MM.1S (cell line): ENCODE measurements around the gene ENTPD2.

Source experiments
- DNase-seq: peaks from one replicate; pipeline ENCODE4 v3.0.0-alpha.2; 2015
- H2AFZ ChIP-seq: fragments of 300-600 bp; sonication (generic); 2 replicates; pipeline ENCODE4 v1.6.0; 2016; ENCODE audit warnings: antibody characterized with exemption, low read length
- H3F3A ChIP-seq: fragments of 300-600 bp; sonication (generic); 2 replicates; pipeline ENCODE4 v1.6.1; 2016; ENCODE audit warnings: mild to moderate bottlenecking, antibody characterized with exemption, low read length, moderate library complexity, mixed read lengths; ENCODE audit not compliant: insufficient read depth
- H3K27ac ChIP-seq: fragments of 300-600 bp; sonication (generic); 2 replicates; pipeline ENCODE4 v1.5.1; 2016; ENCODE audit warnings: mild to moderate bottlenecking, low read length
- H3K27me3 ChIP-seq: fragments of 300-600 bp; sonication (generic); replicated peaks from 2 replicates; pipeline ENCODE4 v1.6.0; 2016; ENCODE audit warnings: low read length; ENCODE audit not compliant: insufficient read depth
- H3K36me3 ChIP-seq: fragments of 300-600 bp; sonication (generic); replicated peaks from 2 replicates; pipeline ENCODE4 v1.6.1; 2016; ENCODE audit warnings: mild to moderate bottlenecking, low read length, mixed read lengths; ENCODE audit not compliant: insufficient read depth
- H3K4me1 ChIP-seq: fragments of 300-600 bp; sonication (generic); 2 replicates; pipeline ENCODE4 v1.6.1; 2016; ENCODE audit warnings: low read length, mixed read lengths
- H3K4me2 ChIP-seq: fragments of 300-600 bp; sonication (generic); 2 replicates; pipeline ENCODE4 v1.6.0; 2016; ENCODE audit warnings: low read depth, low read length
- H3K4me3 ChIP-seq: fragments of 300-600 bp; sonication (generic); 2 replicates; pipeline ENCODE4 v1.5.1; 2016; ENCODE audit warnings: low read length, mixed read lengths
- H3K79me2 ChIP-seq: fragments of 300-600 bp; sonication (generic); 2 replicates; pipeline ENCODE4 v1.6.1; 2016; ENCODE audit warnings: mixed run types, low read length, mixed read lengths
- H3K9ac ChIP-seq: fragments of 300-600 bp; sonication (generic); 2 replicates; pipeline ENCODE4 v1.6.1; 2016; ENCODE audit warnings: low read length, mixed read lengths
- H3K9me2 ChIP-seq: fragments of 300-600 bp; sonication (generic); replicated peaks from 2 replicates; pipeline ENCODE4 v1.6.1; 2016; ENCODE audit warnings: mild to moderate bottlenecking, low read length, mixed read lengths; ENCODE audit not compliant: insufficient read depth
- H3K9me3 ChIP-seq: fragments of 300-600 bp; sonication (generic); replicated peaks from 2 replicates; pipeline ENCODE4 v1.6.1; 2016; ENCODE audit warnings: mild to moderate bottlenecking, low read length, mixed read lengths; ENCODE audit not compliant: insufficient read depth
- H4K20me1 ChIP-seq: fragments of 300-600 bp; sonication (generic); 2 replicates; pipeline ENCODE4 v1.6.1; 2016; ENCODE audit warnings: mild to moderate bottlenecking, low read length, moderate library complexity, mixed read lengths; ENCODE audit not compliant: insufficient read depth
- CTCF ChIP-seq: fragments of 300-600 bp; sonication (generic); IDR thresholded peaks from 2 replicates; pipeline ENCODE4 v1.5.1; 2016; ENCODE audit warnings: antibody characterized with exemption, low read length, mixed read lengths
- EZH2 ChIP-seq: fragments of 300-600 bp; sonication (generic); optimal IDR thresholded peaks from 2 replicates; pipeline ENCODE3; 2017; ENCODE audit warnings: low read depth, mild to moderate bottlenecking, antibody characterized with exemption, low read length, mixed read lengths
- EZH2phosphoT487 ChIP-seq: fragments of 300-600 bp; sonication (generic); IDR thresholded peaks from 2 replicates; pipeline ENCODE4 v1.6.1; 2018; ENCODE audit warnings: antibody characterized with exemption, low read length

Gene ENTPD2

DNA sequence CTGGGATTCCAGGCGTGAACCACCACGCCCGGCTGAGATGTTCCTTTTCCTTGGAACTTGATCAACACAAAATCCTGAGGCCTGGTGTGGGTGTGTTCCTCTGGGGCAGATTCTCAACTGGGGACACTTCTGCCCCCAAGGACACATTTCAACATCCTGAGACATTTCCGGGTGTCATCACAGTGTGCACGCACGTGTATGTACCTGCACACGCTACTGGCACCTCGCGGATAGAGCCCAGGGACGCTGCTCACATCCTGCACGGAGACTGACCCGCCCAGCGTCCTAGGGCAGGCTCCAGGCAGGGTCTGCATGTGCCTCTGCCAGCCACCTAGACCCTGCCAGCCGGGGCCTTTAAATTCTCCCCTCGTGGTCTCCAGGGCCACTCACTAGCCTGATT, 8.5 kb upstream of the ENTPD2 start:
- H3K27ac ChIP-seq, result no peak overlapping the region
- H3K9me2 ChIP-seq, result no peaks in the 10 kb centered on the region
- DNase-seq, result no peak
- H3K4me1 ChIP-seq, result no peaks in the 10 kb centered on the region
- H4K20me1 ChIP-seq, result no peaks in the 10 kb centered on the region
- no peak overlapping the region for H3K9ac ChIP-seq
- TF ChIP-seq EZH2, result no peak
- no peak for TF ChIP-seq CTCF
- no peak for TF ChIP-seq EZH2phosphoT487
- H3K4me3 ChIP-seq, result no peak overlapping the region
- peaks cover 25% of the 10 kb centered on the region for H3K27me3 ChIP-seq
- no peaks in the 10 kb centered on the region for H3K36me3 ChIP-seq
- H2AFZ ChIP-seq, result no peak overlapping the region
- H3K4me2 ChIP-seq, result no peak overlapping the region
- H3K79me2 ChIP-seq, result peaks cover 14% of the 10 kb centered on the region
- H3F3A ChIP-seq, result no peaks in the 10 kb centered on the region
- H3K9me3 ChIP-seq, result no peaks in the 10 kb centered on the region

DNA sequence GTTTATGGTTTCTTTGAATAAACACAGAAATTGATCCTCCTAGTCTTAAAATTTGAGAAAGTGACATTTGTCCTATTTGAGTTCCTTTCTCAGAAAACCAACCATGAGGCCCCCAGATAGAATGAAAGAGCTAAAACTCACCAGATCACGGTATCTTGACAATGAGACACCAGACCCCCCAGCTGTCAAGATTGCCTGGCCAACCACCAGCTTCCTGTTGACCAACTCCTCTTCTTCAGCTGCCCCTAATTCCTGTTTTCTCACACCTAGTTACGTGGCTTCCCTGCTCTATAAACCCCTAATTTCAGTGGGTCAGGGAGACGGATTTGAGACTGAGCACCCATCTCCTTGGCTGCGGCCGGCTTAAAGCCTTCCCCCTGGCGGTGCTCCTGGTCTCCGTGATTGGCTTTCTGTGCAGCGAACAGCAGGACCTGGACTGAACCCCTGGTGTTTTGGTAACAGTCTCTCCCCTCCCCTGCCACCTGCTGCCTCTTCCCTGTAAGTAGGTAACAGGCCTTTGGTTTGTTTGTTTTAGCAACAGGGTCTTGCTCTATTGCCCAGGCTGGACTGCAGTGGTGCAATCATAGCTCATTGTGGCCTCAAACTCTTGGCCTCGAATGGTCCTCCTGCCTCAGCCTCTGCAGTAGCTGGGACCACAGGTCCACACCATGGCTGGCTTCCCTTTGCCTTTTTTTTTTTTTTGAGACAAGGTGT, 4.8 kb upstream of the ENTPD2 start:
- Histone ChIP-seq H3K27ac (no peak overlapping the region), H3K27me3 (peaks cover 43% of the 10 kb centered on the region), H3F3A (no peaks in the 10 kb centered on the region), H2AFZ (no peak overlapping the region), H3K4me3 (no peak overlapping the region), H3K4me1 (no peaks in the 10 kb centered on the region), H3K9ac (no peak overlapping the region), H3K36me3 (no peaks in the 10 kb centered on the region), H3K9me3 (no peaks in the 10 kb centered on the region), H3K9me2 (no peaks in the 10 kb centered on the region), H3K4me2 (no peak overlapping the region), H4K20me1 (no peaks in the 10 kb centered on the region), H3K79me2 (no peaks in the 10 kb centered on the region)
- no peak for DNase-seq
- TF ChIP-seq EZH2, result no peak
- no peak for TF ChIP-seq CTCF
- no peak for TF ChIP-seq EZH2phosphoT487

DNA sequence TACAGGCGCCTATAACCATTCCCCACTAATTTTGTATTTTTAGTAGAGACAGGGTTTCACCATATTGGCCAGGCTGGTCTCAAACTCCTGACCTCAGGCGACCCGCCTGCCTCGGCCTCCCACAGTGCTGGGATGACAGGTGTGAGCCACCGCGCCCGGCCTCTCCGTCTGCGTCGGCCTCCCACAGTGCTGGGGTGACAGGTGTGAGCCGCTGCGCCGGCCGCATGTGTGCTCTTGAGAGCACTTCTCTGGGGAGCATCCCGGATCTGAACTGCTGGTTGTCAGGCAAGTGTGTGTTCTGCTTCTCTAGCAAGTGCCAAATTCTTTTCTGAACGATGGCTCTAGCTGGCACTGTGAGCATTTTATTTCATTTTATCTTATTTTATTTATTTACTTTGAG, 3.7 kb upstream of the ENTPD2 start:
- Histone ChIP-seq H3K4me3 (no peak overlapping the region), H3K27me3 (peaks cover 54% of the 10 kb centered on the region), H3K9me3 (no peaks in the 10 kb centered on the region), H3F3A (no peaks in the 10 kb centered on the region), H3K4me1 (no peaks in the 10 kb centered on the region), H3K4me2 (no peak overlapping the region), H3K27ac (no peak overlapping the region), H3K79me2 (no peaks in the 10 kb centered on the region), H3K9me2 (no peaks in the 10 kb centered on the region), H2AFZ (no peak overlapping the region), H4K20me1 (no peaks in the 10 kb centered on the region), H3K36me3 (no peaks in the 10 kb centered on the region), H3K9ac (no peak overlapping the region)
- TF ChIP-seq CTCF (no peak), EZH2 (no peak), EZH2phosphoT487 (no peak)
- DNase-seq, result no peak
